HepG2 (cell line): Measurements from ENCODE around the gene MAGIX. TPM values are rescaled to one million over a fixed set of nuclear protein-coding genes. Genes with fewer than 3 reads are reported as not detected.

Experiments used
- CENPBD1 ChIP-seq: sonication (generic); formaldehyde crosslinking; IDR thresholded peaks from 2 replicates; pipeline ENCODE4 v1.8.0; 2022; ENCODE audit warnings: missing genetic modification reagents, low read depth, mild to moderate bottlenecking, borderline replicate concordance
- PHF21A ChIP-seq: sonication (generic); formaldehyde crosslinking; IDR thresholded peaks from 2 replicates; pipeline ENCODE4 v1.5.0; 2020; ENCODE audit warnings: mild to moderate bottlenecking, missing genetic modification reagents
- SMAD3 ChIP-seq: sonication (generic); formaldehyde crosslinking; IDR thresholded peaks from 2 replicates; pipeline ENCODE4 v1.4.0; 2020; ENCODE audit warnings: missing genetic modification reagents
- SOX6 ChIP-seq, 2 experiments: fragments of 450-650 bp in 1 of 2; sonication (generic) in 1 of 2; formaldehyde crosslinking in 1 of 2; IDR thresholded peaks; 2 replicates each; pipeline versions ENCODE4 v1.4.0 to v1.6.1; 2017 to 2020; ENCODE audit warnings: antibody characterized with exemption in 1 of 2, mild to moderate bottlenecking in 1 of 2, missing genetic modification reagents in 1 of 2
- SP140L ChIP-seq: sonication (generic); formaldehyde crosslinking; IDR thresholded peaks from 2 replicates; pipeline ENCODE4 v1.4.0; 2020; ENCODE audit warnings: missing genetic modification reagents, borderline replicate concordance
- TCF7 ChIP-seq: sonication (generic); IDR thresholded peaks from 2 replicates; pipeline ENCODE4 v1.6.1; 2016; ENCODE audit warnings: antibody characterized with exemption, low read depth
- TMF1 ChIP-seq: sonication (generic); formaldehyde crosslinking; IDR thresholded peaks from 2 replicates; pipeline ENCODE4 v1.8.1; 2022; ENCODE audit warnings: low read depth, missing genetic modification reagents
- ZNF180 ChIP-seq: sonication (generic); formaldehyde crosslinking; IDR thresholded peaks from 2 replicates; pipeline ENCODE4 v1.4.0; 2020; ENCODE audit warnings: low read depth, missing genetic modification reagents, borderline replicate concordance
- ZNF275 ChIP-seq: sonication (generic); formaldehyde crosslinking; IDR thresholded peaks from 2 replicates; pipeline ENCODE4 v1.8.0; 2022; ENCODE audit warnings: missing genetic modification reagents, mild to moderate bottlenecking, inconsistent platforms, borderline replicate concordance
- ZNF609 ChIP-seq: sonication (generic); formaldehyde crosslinking; IDR thresholded peaks from 2 replicates; pipeline ENCODE4 v1.4.0; 2020; ENCODE audit warnings: mild to moderate bottlenecking, missing genetic modification reagents, borderline replicate concordance
- ZNF703 ChIP-seq: sonication (generic); formaldehyde crosslinking; IDR thresholded peaks from 2 replicates; pipeline ENCODE4 v1.5.1; 2020; ENCODE audit warnings: missing genetic modification reagents, mild to moderate bottlenecking, moderate library complexity, borderline replicate concordance
- ZZZ3 ChIP-seq: sonication (generic); formaldehyde crosslinking; IDR thresholded peaks from 2 replicates; pipeline ENCODE4 v1.4.0; 2020; ENCODE audit warnings: missing genetic modification reagents, mild to moderate bottlenecking, borderline replicate concordance
- polyA plus RNA-seq, 8 experiments: library from polyadenylated mRNA; depleted of rRNA in 3 of 8; stranded (reverse) in 7 of 8; unstranded in 1 of 8; fragments of >200 nt; fragmentation: Illumina TruSeq in 4 of 8; extraction: Trizol in 4 of 8; gene quantifications; 2 replicates each; pipeline versions ENCODE4 v1.2.1 to v1.2.3, GENCODE V29; 2011 to 2016; ENCODE audit warnings: low read depth in 4 of 8, missing spikeins in 1 of 8, mixed read lengths in 1 of 8; ENCODE audit not compliant: insufficient read depth in 1 of 8
- total RNA-seq, 5 experiments: library from RNA; depleted of rRNA; stranded (reverse); fragments of >200 nt; fragmentation: Illumina TruSeq; extraction: Trizol; gene quantifications; 2 replicates each; pipeline ENCODE4 v1.2.3, GENCODE V29; 2016; ENCODE audit warnings: low read depth in 1 of 5
- TF ChIP-seq, protein P1 (sequence below): sonication (generic); formaldehyde crosslinking; IDR thresholded peaks from 2 replicates; pipeline ENCODE4 v1.5.0; 2020; ENCODE audit warnings: mild to moderate bottlenecking, low read depth, missing genetic modification reagents, borderline replicate concordance
- TF ChIP-seq, protein P2 (sequence below): sonication (generic); formaldehyde crosslinking; IDR thresholded peaks from 2 replicates; pipeline ENCODE4 v1.4.0; 2020; ENCODE audit warnings: mild to moderate bottlenecking, missing genetic modification reagents
- TF ChIP-seq, protein P3 (sequence below): sonication (generic); formaldehyde crosslinking; IDR thresholded peaks from 2 replicates; pipeline ENCODE4 v1.4.0; 2020; ENCODE audit warnings: mild to moderate bottlenecking, low read depth, missing genetic modification reagents
- TF ChIP-seq, protein P4 (sequence below): IDR thresholded peaks from 2 replicates; pipeline ENCODE4 v1.6.1; 2016; ENCODE audit warnings: missing compliant biosample characterization, missing genetic modification reagents, borderline replicate concordance

MAGIX gene
- total and polyA plus RNA-seq, 2 of the 13 experiments (the other 11 are each of a cell fraction or from before 2014, with no cell fraction given) = 0.63 to 1.2 TPM

DNA sequence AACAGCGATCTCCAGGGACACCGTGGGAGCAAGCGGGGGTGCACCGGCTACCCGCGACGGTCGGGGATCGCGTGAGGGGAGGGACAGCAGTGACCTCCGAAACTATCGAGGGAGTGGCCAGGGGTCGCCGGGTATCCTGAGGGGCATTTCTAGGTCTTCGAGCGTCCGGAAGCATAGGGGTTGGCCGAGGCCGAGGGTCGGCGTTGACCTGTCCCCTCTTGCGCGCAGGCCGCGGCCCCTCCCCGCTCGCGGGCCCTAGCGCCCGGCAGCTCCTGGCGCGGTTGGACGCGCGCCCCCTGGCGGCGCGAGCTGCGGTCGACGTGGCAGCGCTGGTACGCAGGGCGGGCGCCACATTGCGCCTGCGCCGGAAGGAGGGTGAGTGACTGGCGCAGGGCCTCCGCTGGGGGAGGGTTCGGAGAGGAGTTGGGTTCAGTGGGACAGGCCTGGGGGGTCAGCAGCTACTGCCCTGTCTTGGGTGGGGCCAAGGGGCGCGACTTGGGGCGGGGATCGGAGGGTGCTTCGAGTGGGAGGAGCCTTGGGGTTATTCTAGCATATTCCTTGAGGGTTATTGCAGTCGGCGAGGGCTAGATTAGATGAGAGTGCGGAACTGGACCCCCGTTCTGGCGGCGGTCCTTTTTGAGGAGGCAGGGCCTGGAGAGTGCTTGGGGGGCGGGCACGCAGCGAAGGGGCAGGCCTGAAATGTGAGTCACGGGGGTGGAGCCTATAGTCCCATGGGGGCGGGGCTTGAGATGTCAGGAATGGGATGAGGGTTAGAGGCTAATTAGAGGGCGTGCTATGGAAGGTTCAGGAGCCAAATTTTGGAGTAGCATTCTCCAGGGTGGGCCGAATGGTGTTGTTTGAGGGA, 1.2 kb downstream of the MAGIX start (continued):
- TF ChIP-seq SOX6 (IDR thresholded peaks at IDR 0.05) (no peak), SOX6 (CRISPR knock-in tag; IDR thresholded peaks at IDR 0.05) (no peak), ZZZ3 (CRISPR knock-in tag) (no peak), TMF1 (CRISPR knock-in tag) (no peak), ZNF703 (no peak), SP140L (CRISPR knock-in tag) (no peak), ZNF180 (CRISPR knock-in tag) (no peak), CENPBD1 (CRISPR knock-in tag) (no peak), TCF7 (no peak), ZNF609 (CRISPR knock-in tag) (no peak), ZNF275 (CRISPR knock-in tag) (no peak), PHF21A (CRISPR knock-in tag) (no peak), SMAD3 (CRISPR knock-in tag) (no peak)
- TF ChIP-seq, protein P1, sequence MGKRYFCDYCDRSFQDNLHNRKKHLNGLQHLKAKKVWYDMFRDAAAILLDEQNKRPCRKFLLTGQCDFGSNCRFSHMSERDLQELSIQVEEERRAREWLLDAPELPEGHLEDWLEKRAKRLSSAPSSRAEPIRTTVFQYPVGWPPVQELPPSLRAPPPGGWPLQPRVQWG (CRISPR knock-in tag) = no peak
- TF ChIP-seq, protein P2, sequence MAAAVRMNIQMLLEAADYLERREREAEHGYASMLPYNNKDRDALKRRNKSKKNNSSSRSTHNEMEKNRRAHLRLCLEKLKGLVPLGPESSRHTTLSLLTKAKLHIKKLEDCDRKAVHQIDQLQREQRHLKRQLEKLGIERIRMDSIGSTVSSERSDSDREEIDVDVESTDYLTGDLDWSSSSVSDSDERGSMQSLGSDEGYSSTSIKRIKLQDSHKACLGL = no peak
- TF ChIP-seq, protein P3, sequence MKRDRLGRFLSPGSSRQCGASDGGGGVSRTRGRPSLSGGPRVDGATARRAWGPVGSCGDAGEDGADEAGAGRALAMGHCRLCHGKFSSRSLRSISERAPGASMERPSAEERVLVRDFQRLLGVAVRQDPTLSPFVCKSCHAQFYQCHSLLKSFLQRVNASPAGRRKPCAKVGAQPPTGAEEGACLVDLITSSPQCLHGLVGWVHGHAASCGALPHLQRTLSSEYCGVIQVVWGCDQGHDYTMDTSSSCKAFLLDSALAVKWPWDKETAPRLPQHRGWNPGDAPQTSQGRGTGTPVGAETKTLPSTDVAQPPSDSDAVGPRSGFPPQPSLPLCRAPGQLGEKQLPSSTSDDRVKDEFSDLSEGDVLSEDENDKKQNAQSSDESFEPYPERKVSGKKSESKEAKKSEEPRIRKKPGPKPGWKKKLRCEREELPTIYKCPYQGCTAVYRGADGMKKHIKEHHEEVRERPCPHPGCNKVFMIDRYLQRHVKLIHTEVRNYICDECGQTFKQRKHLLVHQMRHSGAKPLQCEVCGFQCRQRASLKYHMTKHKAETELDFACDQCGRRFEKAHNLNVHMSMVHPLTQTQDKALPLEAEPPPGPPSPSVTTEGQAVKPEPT (CRISPR knock-in tag) = no peak
- TF ChIP-seq, protein P4, sequence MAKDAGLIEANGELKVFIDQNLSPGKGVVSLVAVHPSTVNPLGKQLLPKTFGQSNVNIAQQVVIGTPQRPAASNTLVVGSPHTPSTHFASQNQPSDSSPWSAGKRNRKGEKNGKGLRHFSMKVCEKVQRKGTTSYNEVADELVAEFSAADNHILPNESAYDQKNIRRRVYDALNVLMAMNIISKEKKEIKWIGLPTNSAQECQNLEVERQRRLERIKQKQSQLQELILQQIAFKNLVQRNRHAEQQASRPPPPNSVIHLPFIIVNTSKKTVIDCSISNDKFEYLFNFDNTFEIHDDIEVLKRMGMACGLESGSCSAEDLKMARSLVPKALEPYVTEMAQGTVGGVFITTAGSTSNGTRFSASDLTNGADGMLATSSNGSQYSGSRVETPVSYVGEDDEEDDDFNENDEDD (CRISPR knock-in tag) = peak; percentile 36; the same call in 1 of the 2 replicates
